MM.1S (cell line): ENCODE results near the gene ZNF672.

ENCODE experiments used
- DNase-seq: peaks from one replicate; pipeline ENCODE4 v3.0.0-alpha.2; 2015
- H2AFZ ChIP-seq: fragments of 300-600 bp; sonication (generic); 2 replicates; pipeline ENCODE4 v1.6.0; 2016; ENCODE audit warnings: antibody characterized with exemption, low read length
- H3F3A ChIP-seq: fragments of 300-600 bp; sonication (generic); 2 replicates; pipeline ENCODE4 v1.6.1; 2016; ENCODE audit warnings: mild to moderate bottlenecking, antibody characterized with exemption, low read length, moderate library complexity, mixed read lengths; ENCODE audit not compliant: insufficient read depth
- H3K27ac ChIP-seq: fragments of 300-600 bp; sonication (generic); 2 replicates; pipeline ENCODE4 v1.5.1; 2016; ENCODE audit warnings: mild to moderate bottlenecking, low read length
- H3K27me3 ChIP-seq: fragments of 300-600 bp; sonication (generic); replicated peaks from 2 replicates; pipeline ENCODE4 v1.6.0; 2016; ENCODE audit warnings: low read length; ENCODE audit not compliant: insufficient read depth
- H3K36me3 ChIP-seq: fragments of 300-600 bp; sonication (generic); replicated peaks from 2 replicates; pipeline ENCODE4 v1.6.1; 2016; ENCODE audit warnings: mild to moderate bottlenecking, low read length, mixed read lengths; ENCODE audit not compliant: insufficient read depth
- H3K4me1 ChIP-seq: fragments of 300-600 bp; sonication (generic); 2 replicates; pipeline ENCODE4 v1.6.1; 2016; ENCODE audit warnings: low read length, mixed read lengths
- H3K4me2 ChIP-seq: fragments of 300-600 bp; sonication (generic); 2 replicates; pipeline ENCODE4 v1.6.0; 2016; ENCODE audit warnings: low read depth, low read length
- H3K4me3 ChIP-seq: fragments of 300-600 bp; sonication (generic); 2 replicates; pipeline ENCODE4 v1.5.1; 2016; ENCODE audit warnings: low read length, mixed read lengths
- H3K79me2 ChIP-seq: fragments of 300-600 bp; sonication (generic); 2 replicates; pipeline ENCODE4 v1.6.1; 2016; ENCODE audit warnings: mixed run types, low read length, mixed read lengths
- H3K9ac ChIP-seq: fragments of 300-600 bp; sonication (generic); 2 replicates; pipeline ENCODE4 v1.6.1; 2016; ENCODE audit warnings: low read length, mixed read lengths
- H3K9me2 ChIP-seq: fragments of 300-600 bp; sonication (generic); replicated peaks from 2 replicates; pipeline ENCODE4 v1.6.1; 2016; ENCODE audit warnings: mild to moderate bottlenecking, low read length, mixed read lengths; ENCODE audit not compliant: insufficient read depth
- H3K9me3 ChIP-seq: fragments of 300-600 bp; sonication (generic); replicated peaks from 2 replicates; pipeline ENCODE4 v1.6.1; 2016; ENCODE audit warnings: mild to moderate bottlenecking, low read length, mixed read lengths; ENCODE audit not compliant: insufficient read depth
- H4K20me1 ChIP-seq: fragments of 300-600 bp; sonication (generic); 2 replicates; pipeline ENCODE4 v1.6.1; 2016; ENCODE audit warnings: mild to moderate bottlenecking, low read length, moderate library complexity, mixed read lengths; ENCODE audit not compliant: insufficient read depth
- EZH2 ChIP-seq: fragments of 300-600 bp; sonication (generic); optimal IDR thresholded peaks from 2 replicates; pipeline ENCODE3; 2017; ENCODE audit warnings: low read depth, mild to moderate bottlenecking, antibody characterized with exemption, low read length, mixed read lengths
- EZH2phosphoT487 ChIP-seq: fragments of 300-600 bp; sonication (generic); IDR thresholded peaks from 2 replicates; pipeline ENCODE4 v1.6.1; 2018; ENCODE audit warnings: antibody characterized with exemption, low read length
- TF ChIP-seq, protein P1 (sequence below): fragments of 300-600 bp; sonication (generic); IDR thresholded peaks from 2 replicates; pipeline ENCODE4 v1.5.1; 2016; ENCODE audit warnings: antibody characterized with exemption, low read length, mixed read lengths

ZNF672 gene

DNA sequence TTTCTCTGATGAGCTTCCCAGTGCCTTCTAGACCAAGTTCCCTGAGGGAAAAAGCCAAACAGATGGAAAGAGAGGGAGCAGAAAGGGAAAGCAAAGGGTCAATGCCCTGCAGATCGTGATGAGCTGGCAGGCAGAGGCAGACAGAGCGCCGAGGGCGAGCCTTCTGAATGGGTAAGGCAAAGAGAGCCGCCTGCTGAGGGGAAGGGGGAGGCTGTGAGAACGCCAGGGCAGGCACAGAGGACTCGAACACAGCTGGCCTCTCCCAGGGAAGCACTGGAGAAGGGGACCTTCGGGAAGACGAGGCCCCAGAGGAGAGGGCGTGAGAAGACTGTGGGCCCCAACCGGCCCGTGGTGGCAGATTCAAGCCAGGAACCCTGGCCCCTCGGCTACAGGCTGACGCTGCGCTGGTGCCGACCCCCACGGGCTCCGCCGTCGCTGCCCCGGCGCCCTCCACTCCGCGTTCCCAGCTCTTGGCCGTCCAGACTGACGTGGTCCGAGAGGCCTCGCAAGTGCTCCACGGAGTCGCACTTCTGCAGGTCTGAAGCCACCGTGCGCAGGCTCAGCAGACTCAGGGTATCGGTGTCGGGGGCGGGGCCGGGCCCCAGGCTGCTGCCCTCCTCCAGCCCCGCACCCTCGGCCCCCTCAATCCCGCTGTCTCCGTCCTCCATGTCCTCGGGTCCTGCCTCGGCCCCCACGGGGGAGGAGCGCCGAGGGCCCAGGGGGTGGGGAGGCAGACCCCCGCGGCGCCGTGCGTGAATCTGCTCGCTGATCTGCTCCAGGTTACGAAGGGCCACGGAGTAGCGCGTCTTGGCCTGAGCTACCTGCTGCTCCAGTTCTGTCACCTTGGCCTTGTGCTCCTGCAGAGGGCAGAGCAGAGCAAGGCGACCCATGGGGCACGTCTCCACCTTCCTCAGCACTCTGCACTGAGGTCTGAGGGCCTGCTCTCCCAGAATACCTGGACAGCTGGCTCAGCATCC lies 26.2 kb upstream of the ZNF672 start:
- H3K9me3 ChIP-seq = no peaks in the 10 kb centered on the region
- H3K4me3 ChIP-seq = no peak overlapping the region
- H3K9me2 ChIP-seq = no peaks in the 10 kb centered on the region
- no peak overlapping the region for H3K4me2 ChIP-seq
- TF ChIP-seq, protein P1, sequence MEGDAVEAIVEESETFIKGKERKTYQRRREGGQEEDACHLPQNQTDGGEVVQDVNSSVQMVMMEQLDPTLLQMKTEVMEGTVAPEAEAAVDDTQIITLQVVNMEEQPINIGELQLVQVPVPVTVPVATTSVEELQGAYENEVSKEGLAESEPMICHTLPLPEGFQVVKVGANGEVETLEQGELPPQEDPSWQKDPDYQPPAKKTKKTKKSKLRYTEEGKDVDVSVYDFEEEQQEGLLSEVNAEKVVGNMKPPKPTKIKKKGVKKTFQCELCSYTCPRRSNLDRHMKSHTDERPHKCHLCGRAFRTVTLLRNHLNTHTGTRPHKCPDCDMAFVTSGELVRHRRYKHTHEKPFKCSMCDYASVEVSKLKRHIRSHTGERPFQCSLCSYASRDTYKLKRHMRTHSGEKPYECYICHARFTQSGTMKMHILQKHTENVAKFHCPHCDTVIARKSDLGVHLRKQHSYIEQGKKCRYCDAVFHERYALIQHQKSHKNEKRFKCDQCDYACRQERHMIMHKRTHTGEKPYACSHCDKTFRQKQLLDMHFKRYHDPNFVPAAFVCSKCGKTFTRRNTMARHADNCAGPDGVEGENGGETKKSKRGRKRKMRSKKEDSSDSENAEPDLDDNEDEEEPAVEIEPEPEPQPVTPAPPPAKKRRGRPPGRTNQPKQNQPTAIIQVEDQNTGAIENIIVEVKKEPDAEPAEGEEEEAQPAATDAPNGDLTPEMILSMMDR = 0 out of 2 replicates have a peak, but pooled peaks have one; percentile 12
- no peak for TF ChIP-seq EZH2
- no peaks in the 10 kb centered on the region for H3K27me3 ChIP-seq
- 0 out of 2 replicates have a peak, but pooled peaks cover 3% of the 10 kb centered on the region for H3F3A ChIP-seq
- H4K20me1 ChIP-seq = no peaks in the 10 kb centered on the region
- H3K79me2 ChIP-seq = peaks cover 4% of the 10 kb centered on the region; the same call in 1 of the 2 replicates
- H3K9ac ChIP-seq = no peak overlapping the region
- DNase-seq = no peak
- H3K27ac ChIP-seq = no peak overlapping the region
- H3K36me3 ChIP-seq = 0 out of 2 replicates have a peak, but pooled peaks cover 8% of the 10 kb centered on the region
- H2AFZ ChIP-seq = no peak overlapping the region
- peaks cover 2% of the 10 kb centered on the region for H3K4me1 ChIP-seq

- Histone ChIP-seq H3K4me2 (no peak overlapping the region), H4K20me1 (no peaks in the 10 kb centered on the region), H3F3A (0 out of 2 replicates have a peak, but pooled peaks cover 3% of the 10 kb centered on the region), H3K9me3 (no peaks in the 10 kb centered on the region), H3K36me3 (0 out of 2 replicates have a peak, but pooled peaks cover 8% of the 10 kb centered on the region), H3K4me3 (no peak overlapping the region), H3K9ac (no peak overlapping the region), H3K27ac (no peak overlapping the region), H3K79me2 (peaks cover 15% of the 10 kb centered on the region), H2AFZ (no peak overlapping the region), H3K27me3 (no peaks in the 10 kb centered on the region), H3K4me1 (no peaks in the 10 kb centered on the region), H3K9me2 (no peaks in the 10 kb centered on the region)
- TF ChIP-seq EZH2phosphoT487 (no peak), EZH2 (no peak)
- TF ChIP-seq, protein P1 = no peak
- DNase-seq = no peak
Measured at GRCh38 chr1:248812736-248813425, 25.1 kb upstream of the ZNF672 start.

DNA sequence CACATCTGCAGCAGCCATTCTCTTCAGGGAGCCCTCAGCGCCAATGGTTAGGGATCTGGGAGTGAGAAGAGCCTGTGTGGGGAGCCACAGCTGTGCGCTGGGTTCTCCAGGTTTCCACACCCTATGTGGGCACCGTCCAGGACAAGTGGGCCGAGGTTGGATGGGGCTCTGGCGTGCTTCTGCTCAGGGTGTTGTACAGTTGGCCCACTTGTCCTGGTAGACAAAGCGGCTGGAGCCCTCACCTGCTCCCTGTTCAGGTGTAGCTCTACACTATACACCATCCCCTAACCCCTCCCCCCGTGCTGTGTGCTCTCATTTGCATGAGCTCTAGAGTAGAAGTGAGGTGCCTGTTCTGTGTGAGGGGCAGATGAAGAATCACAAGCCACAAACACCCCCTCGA lies 24.5 kb upstream of the ZNF672 start:
- Histone ChIP-seq H3K27me3 (no peaks in the 10 kb centered on the region), H3K4me1 (peaks cover 3% of the 10 kb centered on the region), H3K9me2 (no peaks in the 10 kb centered on the region), H3K36me3 (0 out of 2 replicates have a peak, but pooled peaks cover 8% of the 10 kb centered on the region), H3K4me3 (no peak overlapping the region), H3F3A (0 out of 2 replicates have a peak, but pooled peaks cover 3% of the 10 kb centered on the region), H4K20me1 (no peaks in the 10 kb centered on the region), H3K9me3 (no peaks in the 10 kb centered on the region), H3K9ac (no peak overlapping the region), H3K4me2 (no peak overlapping the region), H3K79me2 (peaks cover 21% of the 10 kb centered on the region), H2AFZ (no peak overlapping the region), H3K27ac (no peak overlapping the region)
- no peak for DNase-seq
- TF ChIP-seq, protein P1 = no peak
- TF ChIP-seq EZH2phosphoT487 (no peak), EZH2 (no peak)
